Left lung (tissue), 10 donors: ENCODE results near the gene SYNE2. TPM values are rescaled to one million over a fixed set of nuclear protein-coding genes. Genes with fewer than 3 reads are reported as not detected.

Experiments
- ATAC-seq: fragments of 200-7000 bp; cut with Tn5 transposase; one replicate; pipeline ENCODE4 v1.9.1; 2020; ENCODE audit warnings: moderate library complexity
- DNase-seq, 4 donors: peaks; one replicate each; pipeline ENCODE4 v3.0.0-alpha.2; 2013 to 2020
- H3K27ac ChIP-seq, 2 donors: fragments of 200-600 bp; sonication (generic) in 1 of 2; one replicate each; pipeline versions ENCODE4 v1.5.0 to v1.8.0; 2020 to 2021
- H3K27me3 ChIP-seq, 2 donors: fragments of 200-600 bp; sonication (generic) in 1 of 2; one replicate each; pipeline versions ENCODE4 v1.5.0 to v1.8.0; 2020 to 2021
- H3K36me3 ChIP-seq, 2 donors: fragments of 200-600 bp; sonication (generic) in 1 of 2; one replicate each; pipeline versions ENCODE4 v1.5.0 to v1.8.0; 2020 to 2021
- H3K4me1 ChIP-seq, 2 donors: fragments of 200-600 bp; one replicate each; pipeline ENCODE4 v1.8.0; 2021
- H3K4me3 ChIP-seq, 2 donors: fragments of 200-600 bp; sonication (generic) in 1 of 2; one replicate each; pipeline versions ENCODE4 v1.5.0 to v1.8.0; 2020 to 2021; ENCODE audit warnings: mild to moderate bottlenecking in 1 of 2
- H3K9me3 ChIP-seq, 2 donors: fragments of 200-600 bp; sonication (generic) in 1 of 2; one replicate each; pipeline versions ENCODE4 v1.5.0 to v1.8.0; 2020 to 2021
- CTCF ChIP-seq, 2 donors: fragments of 200-600 bp; sonication (generic) in 1 of 2; IDR thresholded peaks; one replicate each; pipeline versions ENCODE4 v1.5.0 to v1.8.0; 2021; ENCODE audit warnings: antibody characterized with exemption in 2 of 2
- intact Hi-C, 2 donors: fragments of 100-400 bp; cut with DNase I; formaldehyde crosslinking; loops; one replicate each; pipeline versions ENCODE4 v1.11.2 to v1.14.2; 2022
- polyA plus RNA-seq, 6 donors: library from polyadenylated mRNA; unstranded; fragments of 120-200 nt; gene quantifications; one replicate each; pipeline ENCODE4 v1.2.1, GENCODE V29; 2013; ENCODE audit not compliant: insufficient read length in 6 of 6
- total RNA-seq, 2 donors: library from RNA; stranded (reverse); fragmentation: NEBNext Ultra II Directional; extraction: Animal tissue kit (Norgen Biotek cat#: 25700); gene quantifications; one replicate each; pipeline ENCODE4 v1.2.1, GENCODE V29; 2021
- donor health status: DM: no; HTN: yes; CAD: no.
- donor health status: DM: no; HTN: no; CAD: no.

Gene SYNE2
- total and polyA plus RNA-seq, 8 donors: 59.6 to 109 (median 88.5) TPM

GRCh38 chr14:63902375-63902976 lies 49.7 kb downstream of the SYNE2 start:
- intact Hi-C loops: no loop called here
- H3K27ac ChIP-seq: no peak overlapping the region
- no peak for TF ChIP-seq CTCF (IDR thresholded peaks at IDR 0.05)
- ATAC-seq: peak; percentile 77
- H3K9me3 ChIP-seq: no peaks in the 10 kb centered on the region
- H3K36me3 ChIP-seq: no peaks in the 10 kb centered on the region
- no peak for DNase-seq
- H3K27me3 ChIP-seq: peaks cover 0 to 72% of the 10 kb centered on the region in 2 donors
- no peak overlapping the region for H3K4me3 ChIP-seq
- H3K4me1 ChIP-seq: peaks cover 0 to 41% of the 10 kb centered on the region in 2 donors

- H3K4me1 ChIP-seq: peaks cover 0 to 48% of the 10 kb centered on the region in 2 donors
- DNase-seq: no peak
- no peak for ATAC-seq
- no peaks in the 10 kb centered on the region for H3K36me3 ChIP-seq
- intact Hi-C loops: no loop called here
- H3K4me3 ChIP-seq: no peak overlapping the region
- no peak overlapping the region for H3K27ac ChIP-seq
- H3K9me3 ChIP-seq: no peaks in the 10 kb centered on the region
- peaks cover 0 to 70% of the 10 kb centered on the region in 2 donors for H3K27me3 ChIP-seq
- no peak for TF ChIP-seq CTCF (IDR thresholded peaks at IDR 0.05)
Measured at GRCh38 chr14:63904724-63905123, 51.9 kb downstream of the SYNE2 start.

- H3K36me3 ChIP-seq: no peaks in the 10 kb centered on the region
- H3K27ac ChIP-seq: no peak overlapping the region
- ATAC-seq (no peak), DNase-seq (no peak)
- no peak overlapping the region for H3K4me3 ChIP-seq
- peaks cover 1 to 43% of the 10 kb centered on the region in 2 donors for H3K4me1 ChIP-seq
- no peak for TF ChIP-seq CTCF (IDR thresholded peaks at IDR 0.05)
- intact Hi-C loops: no loop called here
- peaks cover 0 to 73% of the 10 kb centered on the region in 2 donors for H3K27me3 ChIP-seq
- H3K9me3 ChIP-seq: no peaks in the 10 kb centered on the region
Measured at GRCh38 chr14:63905370-63905769, 52.6 kb downstream of the SYNE2 start.

- Histone ChIP-seq H3K4me3 (peak overlapping the region in 1 of 2 donors; percentile 6), H3K36me3 (no peaks in the 10 kb centered on the region), H3K4me1 (peaks cover 5 to 23% of the 10 kb centered on the region in 2 donors), H3K27ac (peak overlapping the region in 1 of 2 donors; percentile 20), H3K9me3 (no peaks in the 10 kb centered on the region), H3K27me3 (peaks cover 0 to 74% of the 10 kb centered on the region in 2 donors)
- no peak for DNase-seq
- no peak for TF ChIP-seq CTCF (IDR thresholded peaks at IDR 0.05)
- intact Hi-C loops: no loop called here
- peak; percentile 21 for ATAC-seq
Measured at GRCh38 chr14:63908667-63909264, 56.0 kb downstream of the SYNE2 start.

GRCh38 chr14:63909984-63910383 lies 57.2 kb downstream of the SYNE2 start:
- Histone ChIP-seq H3K27ac (no peak overlapping the region), H3K27me3 (peaks cover 0 to 62% of the 10 kb centered on the region in 2 donors), H3K36me3 (no peaks in the 10 kb centered on the region), H3K9me3 (no peaks in the 10 kb centered on the region), H3K4me1 (peaks cover 5 to 23% of the 10 kb centered on the region in 2 donors), H3K4me3 (no peak overlapping the region)
- no peak for DNase-seq
- no peak for TF ChIP-seq CTCF (IDR thresholded peaks at IDR 0.05)
- intact Hi-C loops: no loop called here
- ATAC-seq: no peak
